Stimulated activated CD4-positive, alpha-beta T cell treated with anti-CD3 and anti-CD28 coated beads, TNF-alpha, amount 100 ng/mL, for 24 hours (primary cell): ENCODE results near the gene AANAT.
"Not testable (repeated sequence)": the region's sequence is repeated elsewhere in the genome, so short reads cannot be mapped to it uniquely, and the experiment has no call there.

Experiments
- DNase-seq, 3 experiments: peaks; one replicate each; pipeline ENCODE4 v3.0.0-alpha.2; 2020; ENCODE audit warnings: low read depth in 3 of 3

Gene AANAT

DNA sequence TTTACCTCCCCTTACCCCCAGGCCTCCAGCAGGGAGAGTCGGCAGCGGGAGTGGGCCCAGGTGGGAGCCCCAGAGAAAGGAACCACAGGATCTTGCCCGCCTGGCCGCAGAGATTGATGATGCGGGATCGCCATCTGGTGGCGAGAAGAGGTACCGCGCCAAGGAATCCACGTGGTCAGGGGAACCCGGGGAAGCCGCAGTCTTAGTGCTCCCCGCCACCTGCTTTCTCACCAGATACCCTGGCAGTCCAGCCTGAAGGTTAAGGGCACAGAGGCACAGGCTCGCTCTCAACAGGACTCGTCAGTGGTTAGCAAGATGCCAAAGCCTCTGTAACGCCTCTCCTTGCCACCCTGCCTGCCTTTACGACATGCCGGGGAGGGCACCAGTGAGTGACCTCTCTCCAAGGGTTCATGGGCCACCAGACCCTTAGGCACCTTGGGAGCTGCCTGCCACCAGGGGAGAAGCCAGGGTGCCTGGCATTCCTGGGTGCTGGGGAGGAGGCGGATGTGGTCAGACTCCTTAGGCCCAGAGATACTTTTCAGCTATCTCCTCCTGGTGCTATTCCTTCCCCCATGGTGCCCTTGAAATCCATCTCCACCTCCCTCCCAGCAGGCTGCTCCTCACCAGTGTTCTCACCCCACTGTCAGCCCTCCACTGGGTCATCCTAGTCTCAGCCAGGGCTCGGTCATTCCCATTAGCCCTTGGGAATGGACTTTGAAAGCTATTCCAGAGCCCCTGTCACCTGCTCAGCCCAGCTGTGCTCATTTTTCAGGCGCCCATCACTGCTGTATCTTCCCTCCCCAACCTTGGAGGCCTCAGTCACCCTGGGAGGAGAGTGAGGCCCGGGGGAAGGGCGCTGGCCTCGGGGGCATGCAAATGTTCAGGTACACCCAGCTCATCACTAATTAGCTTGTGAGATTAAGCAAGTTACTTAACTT, 39.3 kb downstream of the AANAT start:
- peak; percentile 79 to 88 (median 81) for DNase-seq

DNA sequence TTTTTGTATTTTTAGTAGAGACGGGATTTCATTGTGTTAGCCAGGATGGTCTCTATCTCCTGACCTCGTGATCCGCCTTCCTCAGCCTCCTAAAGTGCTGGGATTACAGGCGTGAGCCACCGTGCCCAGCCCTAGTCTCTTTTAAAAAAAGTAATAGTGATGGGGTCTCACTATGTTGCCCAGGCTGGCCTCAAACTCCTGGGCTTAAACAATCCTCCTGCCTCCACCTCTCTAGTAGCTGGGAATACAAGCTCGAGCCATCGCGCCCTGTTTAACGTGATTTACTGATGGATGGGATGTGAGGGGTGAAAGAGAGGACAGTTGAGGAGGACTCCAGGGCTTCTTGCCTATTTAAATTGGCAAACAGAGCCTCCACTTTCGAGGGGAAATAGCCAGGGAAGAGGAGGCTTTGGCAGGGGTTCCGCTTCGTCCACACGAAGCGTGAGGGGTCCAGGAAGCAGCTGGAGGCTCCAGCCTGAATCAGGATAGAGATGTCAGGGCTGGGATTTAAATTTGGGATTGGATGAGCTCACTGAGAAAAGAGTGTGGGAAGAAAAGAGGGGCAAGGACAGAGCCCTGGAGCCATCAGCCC, 41.2 kb downstream of the AANAT start:
- DNase-seq, result not testable (repeated sequence)

DNA sequence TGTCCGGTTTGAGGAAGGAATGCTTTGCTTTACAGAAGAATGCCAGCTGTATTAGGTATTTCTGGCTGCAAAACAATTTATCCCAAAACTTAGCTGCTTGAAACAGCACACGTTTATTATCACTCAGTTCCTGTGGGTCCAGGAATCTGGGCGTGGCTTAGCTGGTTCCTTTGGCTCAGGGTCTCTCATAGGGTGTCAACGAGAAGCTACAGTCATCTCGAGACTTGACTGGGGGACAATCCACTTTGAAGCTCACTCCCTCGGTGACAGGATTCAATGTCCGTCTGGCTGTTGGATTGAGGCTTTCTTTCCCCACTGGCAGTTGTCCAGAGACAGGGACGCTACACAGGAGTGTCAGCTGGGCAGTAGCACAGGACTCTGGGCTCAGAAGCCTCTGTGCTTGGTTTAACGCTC, 43.4 kb downstream of the AANAT start:
- no peak for DNase-seq

DNA sequence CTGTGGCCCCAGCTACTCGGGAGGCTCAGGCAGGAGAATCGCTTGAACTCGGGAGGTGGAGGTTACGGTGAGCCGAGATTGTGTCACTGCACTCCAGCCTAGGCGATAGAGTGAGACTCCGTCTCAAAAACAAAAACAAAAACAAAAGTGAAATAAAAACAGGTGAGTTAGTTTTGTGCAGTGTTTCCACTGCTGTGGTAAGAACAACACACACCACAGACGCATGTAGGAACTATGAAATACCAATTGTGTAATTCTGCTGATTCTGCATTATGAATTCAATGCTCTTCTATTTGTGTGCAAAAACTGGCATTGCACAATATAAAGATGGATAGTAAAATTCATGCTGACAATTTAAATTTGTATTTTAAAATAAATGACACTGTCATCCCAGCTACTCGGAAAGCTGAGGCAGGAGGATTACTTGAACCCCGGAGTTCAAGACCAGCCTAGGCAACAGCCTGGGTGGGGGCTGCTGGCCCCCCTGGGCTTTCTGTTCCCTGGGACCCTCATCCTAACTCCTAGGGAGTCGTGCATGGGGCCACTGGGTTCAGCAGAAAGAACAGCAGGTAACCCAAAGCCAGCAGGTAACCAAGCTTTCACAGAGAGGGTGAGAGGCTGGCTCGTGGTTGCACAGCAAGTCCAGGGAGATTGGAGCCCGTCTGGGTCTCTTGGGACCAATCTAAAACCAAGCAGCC, 44.4 kb downstream of the AANAT start:
- DNase-seq, result no peak

DNA sequence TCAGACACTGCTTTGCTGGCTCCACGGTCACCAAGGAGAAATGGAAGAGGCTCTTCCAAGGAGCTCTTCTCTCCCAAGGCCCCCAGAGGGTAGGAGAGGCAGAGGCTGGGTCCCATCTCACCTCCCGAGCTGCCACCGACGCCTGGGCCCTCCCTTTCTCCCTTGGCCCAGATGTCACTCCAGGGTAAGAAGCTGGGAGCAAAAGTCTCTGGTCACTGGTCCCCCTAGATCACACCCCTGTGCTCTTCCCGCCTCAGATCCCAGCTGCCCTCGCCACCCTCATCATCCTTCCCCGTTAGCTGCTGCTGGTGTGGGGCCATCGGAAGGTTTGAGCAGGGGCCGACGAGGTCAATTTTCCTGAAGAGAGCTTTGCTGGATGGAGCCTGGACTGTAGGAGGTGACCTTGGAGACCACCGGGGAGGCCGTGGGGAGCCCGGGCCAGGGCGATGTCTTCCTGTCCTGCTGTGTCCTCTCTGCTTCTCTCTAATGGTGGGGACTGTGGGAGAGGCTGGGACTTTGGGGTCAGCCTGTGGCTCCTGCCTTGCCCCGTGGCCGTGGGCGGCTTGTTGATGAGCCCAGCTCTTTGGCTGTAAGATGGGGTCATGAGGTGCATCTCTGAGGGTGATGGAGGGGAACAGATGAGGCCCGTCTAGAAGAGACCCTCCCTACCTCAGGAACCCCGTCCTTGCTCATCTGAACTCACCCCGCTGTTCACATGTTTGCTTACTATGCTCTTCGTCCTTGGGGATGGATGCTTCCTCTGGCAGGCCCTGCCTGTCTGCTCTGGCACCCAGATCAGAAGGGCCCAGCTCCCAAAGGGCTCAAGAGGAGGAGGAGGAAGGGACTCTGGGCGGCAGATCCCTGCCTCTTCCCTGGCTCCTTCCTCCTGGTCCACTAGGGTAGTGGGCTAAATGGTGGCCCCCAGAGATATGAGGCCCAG, 45.2 kb downstream of the AANAT start:
- no peak for DNase-seq

DNA sequence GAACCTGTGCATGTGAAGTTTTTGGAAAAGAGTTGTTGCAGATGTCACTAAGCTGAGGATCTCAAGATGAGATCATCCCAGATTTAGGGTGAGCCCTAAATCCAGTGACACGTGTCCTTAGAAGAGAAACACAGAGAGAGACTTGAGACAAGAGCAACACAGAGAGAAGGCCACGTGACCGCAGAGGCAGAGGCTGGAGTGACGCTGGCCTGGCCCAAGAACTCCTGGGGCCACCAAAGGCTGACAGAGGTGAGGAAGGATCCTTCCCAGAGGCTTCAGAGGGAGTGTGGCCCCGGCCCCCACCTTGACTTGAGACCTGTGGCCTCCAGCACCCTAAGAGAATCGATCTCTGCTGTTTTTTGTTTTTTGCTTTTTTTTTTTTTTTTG, 45.9 kb downstream of the AANAT start:
- no peak for DNase-seq

DNA sequence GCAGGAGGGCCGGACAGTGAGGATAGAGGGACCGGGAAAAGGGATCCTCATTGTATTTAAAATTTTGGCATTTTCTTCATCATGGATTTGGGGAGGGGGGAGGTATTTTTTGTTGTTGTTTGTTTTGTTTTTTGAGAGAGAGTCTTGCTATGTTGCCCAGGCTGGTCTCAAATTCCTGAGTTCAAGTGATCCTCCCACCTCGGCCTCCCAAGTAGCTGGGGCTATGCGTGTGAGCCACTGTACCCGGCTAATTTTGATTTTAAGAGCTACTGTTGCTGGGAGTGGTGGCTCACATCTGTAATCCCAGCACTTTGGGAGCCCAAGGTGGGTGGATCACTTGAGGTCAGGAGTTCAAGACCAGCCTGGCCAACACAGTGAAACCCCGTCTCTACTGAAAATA, 47.0 kb downstream of the AANAT start:
- not testable (repeated sequence) for DNase-seq

DNA sequence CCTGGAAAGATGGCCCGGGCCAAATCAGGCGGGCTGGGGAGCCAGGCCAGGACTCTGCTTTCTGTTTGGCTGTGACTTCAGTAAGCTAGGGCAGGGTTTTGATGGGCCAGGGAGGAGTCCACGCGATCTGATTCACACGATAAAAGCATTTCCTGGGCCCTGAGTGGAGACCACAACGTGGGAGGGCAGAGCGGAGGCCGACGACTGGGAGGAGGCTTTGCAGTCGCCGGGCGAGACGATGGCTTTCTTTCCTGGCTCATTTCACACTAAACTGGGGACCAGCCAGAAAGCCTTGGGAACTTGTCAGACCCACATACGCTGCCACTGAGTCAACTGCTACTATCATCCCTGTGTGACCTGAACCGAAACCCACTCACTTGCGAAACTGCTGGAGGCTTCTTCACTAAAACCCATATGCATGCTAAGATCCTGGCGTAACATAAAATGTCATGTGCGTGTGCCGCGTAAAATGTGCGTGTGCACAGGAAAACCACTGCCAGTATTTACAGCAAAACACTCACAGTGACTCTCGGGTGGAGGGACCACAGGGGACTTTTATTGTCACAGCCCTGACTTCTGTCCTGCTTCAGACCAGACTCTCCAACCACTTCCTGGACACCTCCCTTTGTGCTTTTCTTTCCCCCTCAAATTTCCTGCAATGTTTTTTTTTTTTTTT, 48.0 kb downstream of the AANAT start:
- peak; percentile 47 to 78 (median 70) for DNase-seq

DNA sequence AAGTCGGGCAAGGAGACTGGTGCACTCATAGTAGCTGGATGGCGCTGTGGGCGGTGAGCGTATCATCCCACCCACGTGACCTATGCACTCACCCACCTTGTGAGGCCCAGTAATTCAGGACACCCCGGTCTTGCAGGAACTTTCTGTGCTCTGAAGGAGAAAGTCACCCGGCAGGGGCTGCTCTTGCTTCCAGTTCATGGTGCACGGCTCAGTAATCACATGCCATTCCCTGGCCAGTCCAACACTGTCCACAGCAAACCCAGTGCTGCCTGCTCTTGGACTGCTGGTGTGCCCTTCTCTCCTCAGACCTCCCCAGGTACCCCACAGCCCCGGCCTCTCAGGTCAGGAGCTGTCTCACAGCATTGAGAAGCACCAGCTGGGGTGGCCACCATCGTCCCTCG, 50.2 kb downstream of the AANAT start:
- no peak for DNase-seq

DNA sequence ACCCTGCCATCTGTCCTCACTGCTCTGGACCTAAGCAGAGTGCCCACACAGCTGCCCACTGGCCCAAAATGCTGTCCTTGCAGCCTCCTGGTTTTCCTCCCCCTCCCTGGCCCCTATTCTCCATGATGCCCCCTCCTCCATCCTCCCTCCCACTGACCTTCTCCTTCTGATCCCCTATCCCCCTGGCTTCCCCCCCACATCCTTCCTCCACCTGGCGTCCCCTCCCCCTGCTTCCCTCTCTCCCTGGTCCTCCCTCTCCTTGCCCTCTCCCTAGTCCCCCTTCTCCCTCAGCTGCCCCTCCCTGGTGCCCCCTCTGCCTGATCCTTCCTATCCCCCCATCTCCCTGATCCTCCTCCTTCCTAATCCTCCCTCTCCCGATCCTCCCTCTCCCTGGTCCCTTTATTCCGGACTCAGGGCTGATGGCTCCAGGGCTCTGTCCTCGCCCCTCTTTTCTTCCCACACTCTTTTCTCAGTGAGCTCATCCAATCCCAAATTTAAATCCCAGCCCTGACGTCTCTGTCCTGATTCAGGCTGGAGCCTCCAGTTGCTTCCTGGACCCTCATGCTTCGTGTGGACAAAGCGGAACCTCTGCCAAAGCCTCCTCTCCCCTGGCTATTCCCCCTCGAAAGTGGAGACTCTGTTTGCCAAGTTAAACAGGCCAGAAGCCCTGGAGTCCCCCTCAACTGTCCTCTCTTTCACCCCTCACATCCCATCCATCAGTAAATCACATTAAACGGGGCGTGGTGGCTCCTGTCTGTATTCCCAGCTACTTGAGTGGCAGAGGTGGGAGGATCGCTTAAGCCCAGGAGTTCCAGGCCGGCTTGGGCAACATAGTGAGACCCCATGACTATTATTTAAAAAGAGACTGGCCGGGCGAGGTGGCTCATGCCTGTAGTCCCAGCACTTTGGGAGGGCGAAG, 51.9 kb downstream of the AANAT start:
- DNase-seq, result no peak
